Left ventricle myocardium superior (tissue), 1 donor: ENCODE measurements around the gene WEE2. TPM values are rescaled to one million over a fixed set of nuclear protein-coding genes. Genes with fewer than 3 reads are reported as not detected.
"Not testable (repeated sequence)": the region's sequence is repeated elsewhere in the genome, so short reads cannot be mapped to it uniquely, and the experiment has no call there.

Experiments
- ATAC-seq: fragments of 200-7000 bp; cut with Tn5 transposase; one replicate; pipeline ENCODE4 v1.9.1; 2020; ENCODE audit warnings: mild to moderate bottlenecking, moderate library complexity
- DNase-seq: peaks from one replicate; pipeline ENCODE4 v3.0.0-alpha.2; 2020
- intact Hi-C: fragments of 100-400 bp; cut with micrococcal nuclease; formaldehyde crosslinking; loops from one replicate; pipeline ENCODE4 v1.11.0; 2022
- total RNA-seq: library from RNA; stranded (reverse); fragmentation: NEBNext Ultra II Directional; extraction: Animal tissue kit (Norgen Biotek cat#: 25700); gene quantifications from one replicate; pipeline ENCODE4 v1.2.1, GENCODE V29; 2021
- donor health status: DM: no; HTN: yes; CAD: no; lungs with severe emphysema.

Gene WEE2
- total RNA-seq, 1 donor from 2014 or later: not detected

DNA sequence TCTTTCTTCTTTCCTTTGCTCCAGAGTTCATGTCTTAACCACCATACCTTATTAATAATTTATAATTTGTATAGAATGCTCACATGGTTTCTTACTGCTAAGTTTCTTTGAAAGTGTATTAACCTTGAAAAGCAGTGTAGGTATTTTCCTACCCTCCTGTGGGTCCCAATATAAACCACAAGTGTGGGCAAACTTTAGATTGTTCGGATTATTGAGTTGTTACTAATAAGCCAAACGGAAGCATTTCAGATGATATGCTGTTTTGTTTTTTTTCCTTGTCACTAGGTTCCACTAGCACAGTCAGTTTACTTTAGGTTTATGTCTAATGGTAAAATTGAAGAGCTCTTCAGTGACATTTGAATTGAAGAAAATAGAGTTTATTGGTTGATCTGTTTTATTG, 40.2 kb downstream of the WEE2 start:
- intact Hi-C loops: no loop called here
- ATAC-seq (no peak), DNase-seq (no peak)

DNA sequence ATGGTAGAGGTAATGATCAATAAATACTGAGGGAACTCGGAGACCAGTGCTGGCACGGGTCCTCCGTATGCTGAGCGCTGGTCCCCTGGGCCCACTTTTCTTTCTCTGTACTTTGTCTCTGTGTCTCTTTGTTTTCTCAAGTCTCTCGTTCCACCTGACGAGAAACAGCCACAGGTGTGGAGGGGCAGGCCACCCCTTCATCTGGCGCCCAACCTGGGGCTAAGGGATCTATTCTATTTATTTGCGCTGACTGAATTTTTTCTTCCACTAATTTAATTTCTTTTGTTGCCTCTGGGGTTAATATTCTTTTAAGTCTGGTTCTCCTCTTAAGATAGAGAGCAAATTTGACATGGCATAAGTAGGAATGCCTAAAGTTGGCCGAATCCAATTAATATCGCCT, 43.8 kb downstream of the WEE2 start:
- intact Hi-C loops, ATAC-seq, DNase-seq: not testable (repeated sequence)

DNA sequence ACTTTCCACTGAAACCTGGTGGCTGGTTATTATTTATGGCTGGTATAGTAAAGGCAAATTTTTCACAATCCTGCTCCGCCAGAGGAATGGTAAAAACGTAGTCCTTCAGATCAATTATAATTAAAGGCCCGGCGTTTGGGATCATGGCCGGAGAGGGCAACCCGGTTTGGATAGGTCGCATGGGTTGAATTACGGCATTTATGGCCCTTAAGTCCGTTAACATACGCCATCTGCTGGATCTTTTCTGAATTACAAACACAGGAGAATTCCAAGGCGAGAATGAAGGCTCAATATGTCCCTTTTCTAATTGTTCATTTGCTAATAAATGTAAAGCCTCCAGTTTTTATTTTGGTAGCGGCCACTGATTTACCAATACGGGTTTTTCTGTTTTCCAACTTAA, 44.5 kb downstream of the WEE2 start:
- ATAC-seq: no peak
- DNase-seq: no peak
- intact Hi-C loops: no loop called here

DNA sequence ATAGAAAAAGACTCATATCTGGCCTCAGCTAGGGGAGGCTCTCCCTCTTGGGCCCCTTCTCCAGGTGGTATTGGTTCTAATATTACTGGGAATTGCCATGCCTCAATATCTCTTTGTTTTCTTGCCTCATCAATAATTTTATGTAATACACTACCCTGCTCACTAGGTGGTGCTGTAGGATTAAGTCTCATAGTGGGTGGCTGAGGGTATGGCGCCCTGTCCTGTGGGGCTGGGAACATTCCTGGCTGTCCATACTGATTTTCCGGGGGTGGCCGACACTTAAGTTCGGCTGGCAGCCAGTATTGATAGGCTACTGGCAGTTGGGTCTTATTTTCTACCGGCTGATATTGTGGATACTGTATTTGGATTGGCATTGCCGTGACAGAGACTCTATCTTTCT, 46.8 kb downstream of the WEE2 start:
- ATAC-seq (no peak), DNase-seq (no peak)
- intact Hi-C loops: no loop called here

DNA sequence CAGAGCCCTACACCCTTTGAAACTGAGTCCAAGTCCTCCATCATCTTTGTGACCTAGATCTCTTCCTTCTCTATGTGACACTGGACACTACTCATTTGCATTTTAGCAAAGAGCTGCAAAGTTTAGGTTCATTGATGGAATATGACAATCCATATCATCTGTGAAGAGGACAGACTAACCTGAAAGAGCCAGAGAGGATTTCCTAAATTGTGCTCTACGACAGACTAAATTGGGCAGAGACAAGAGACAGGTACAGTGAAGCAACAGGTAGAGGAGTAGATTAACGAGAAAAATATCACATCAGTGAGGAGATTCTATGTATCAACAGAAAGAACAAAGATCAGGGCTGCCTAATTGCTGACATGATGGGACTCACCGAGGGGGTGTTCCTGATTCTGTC, 55.6 kb downstream of the WEE2 start, which contains the start of gene TAS2R3:
TAS2R3 (plus strand) TSS at position 301 of the 400 bp plus-strand sequence; CDS start at position 363, 62 bp downstream.
- ATAC-seq (no peak), DNase-seq (no peak)
- intact Hi-C loops: no loop called here

DNA sequence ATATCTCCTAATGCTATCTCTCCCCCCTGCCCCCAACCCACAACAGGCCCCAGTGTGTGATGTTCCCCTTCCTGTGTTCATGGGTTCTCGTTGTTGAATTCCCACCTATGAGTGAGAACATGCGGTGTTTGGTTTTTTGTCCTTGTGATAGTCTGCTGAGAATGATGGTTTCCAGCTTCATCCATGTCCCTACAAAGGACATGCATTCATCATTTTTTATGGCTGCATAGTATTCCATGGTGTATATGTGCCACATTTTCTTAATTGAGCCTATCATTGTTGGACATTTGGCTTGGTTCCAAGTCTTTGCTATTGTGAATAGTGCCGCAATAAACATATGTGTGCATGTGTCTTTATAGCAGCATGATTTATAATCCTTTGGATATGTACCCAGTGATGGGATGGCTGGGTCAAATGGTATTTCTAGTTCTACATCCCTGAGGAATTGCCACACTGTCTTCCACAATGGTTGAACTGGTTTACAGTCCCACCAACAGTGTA, 62.0 kb downstream of the WEE2 start:
- ATAC-seq, intact Hi-C loops, DNase-seq: not testable (repeated sequence)

DNA sequence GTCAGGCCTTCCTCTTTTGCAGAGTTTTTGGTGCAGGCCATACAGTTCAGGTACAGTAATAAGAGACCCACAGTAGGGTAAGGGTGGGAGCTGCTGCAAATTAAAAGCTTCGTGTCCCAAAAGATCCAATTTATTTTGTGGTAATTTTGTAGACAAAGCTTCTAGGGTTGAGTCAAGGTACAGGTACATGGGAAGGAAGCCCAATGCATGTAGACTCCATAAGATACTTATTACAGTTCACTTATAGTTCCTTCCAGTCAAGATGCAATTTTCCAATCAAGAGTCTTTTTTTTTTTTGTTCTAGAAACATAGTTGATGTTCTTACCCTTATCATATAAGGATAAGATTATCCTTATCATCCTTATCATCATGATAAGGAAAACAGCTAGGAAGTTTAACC, 68.2 kb downstream of the WEE2 start, which contains the start of gene TAS2R4:
TAS2R4 (plus strand) TSS at position 301 of the 400 bp plus-strand sequence. CDS start 1,815 bp downstream, outside the sequence.
- no peak for ATAC-seq
- no peak for DNase-seq
- intact Hi-C loops: no loop called here

Other genes with a start within 250 kb of the WEE2 start
- 37.7 TPM for gene AGK, start 156.9 kb upstream of the WEE2 start, total RNA-seq
- gene DENND11, start 6.2 kb upstream of the WEE2 start, total RNA-seq: 10.8 TPM
- gene SSBP1, start 30.0 kb downstream of the WEE2 start, total RNA-seq: 98.4 TPM
- gene TAS2R3, start 55.7 kb downstream of the WEE2 start, total RNA-seq: 0.47 TPM
- gene TAS2R4, start 68.3 kb downstream of the WEE2 start, total RNA-seq: 0.20 TPM
- gene TAS2R5, start 81.9 kb downstream of the WEE2 start, total RNA-seq: not detected
- gene PRSS37, start 133.1 kb downstream of the WEE2 start, total RNA-seq: not detected
- gene OR9A4, start 208.0 kb downstream of the WEE2 start, total RNA-seq: not detected
- gene CLEC5A, start 238.6 kb downstream of the WEE2 start, total RNA-seq: 0.50 TPM